Muscle layer of colon (tissue), 2 donors: ENCODE measurements around the gene RAB3C.

Source experiments
- H3K27ac ChIP-seq: one replicate; pipeline ENCODE4 v1.7.0; 2013; ENCODE audit warnings: low read depth, mild to moderate bottlenecking, low read length, moderate library complexity
- H3K27me3 ChIP-seq, 2 donors: one replicate each; pipeline ENCODE4 v1.7.0; 2013; ENCODE audit warnings: low read length in 2 of 2, mild to moderate bottlenecking in 2 of 2; ENCODE audit not compliant: insufficient read depth in 2 of 2, control insufficient read depth in 1 of 2
- H3K36me3 ChIP-seq: one replicate; pipeline ENCODE4 v1.7.0; 2013; ENCODE audit warnings: mild to moderate bottlenecking, low read length; ENCODE audit not compliant: insufficient read depth
- H3K4me1 ChIP-seq: one replicate; pipeline ENCODE4 v1.7.0; 2013; ENCODE audit warnings: mild to moderate bottlenecking, low read length; ENCODE audit not compliant: insufficient read depth
- H3K4me3 ChIP-seq, 2 donors: one replicate each; pipeline ENCODE4 v1.7.0; 2013; ENCODE audit warnings: low read length in 2 of 2, low read depth in 1 of 2, mild to moderate bottlenecking in 1 of 2, moderate library complexity in 1 of 2
- H3K9ac ChIP-seq: one replicate; pipeline ENCODE4 v1.7.0; 2013; ENCODE audit warnings: low read length
- H3K9me3 ChIP-seq: one replicate; pipeline ENCODE4 v1.7.0; 2013; ENCODE audit warnings: mild to moderate bottlenecking, low read length
- donor health status: abdominal sarcoma.
- donor health status: Adenocarcinoma of cecum.

RAB3C gene

DNA sequence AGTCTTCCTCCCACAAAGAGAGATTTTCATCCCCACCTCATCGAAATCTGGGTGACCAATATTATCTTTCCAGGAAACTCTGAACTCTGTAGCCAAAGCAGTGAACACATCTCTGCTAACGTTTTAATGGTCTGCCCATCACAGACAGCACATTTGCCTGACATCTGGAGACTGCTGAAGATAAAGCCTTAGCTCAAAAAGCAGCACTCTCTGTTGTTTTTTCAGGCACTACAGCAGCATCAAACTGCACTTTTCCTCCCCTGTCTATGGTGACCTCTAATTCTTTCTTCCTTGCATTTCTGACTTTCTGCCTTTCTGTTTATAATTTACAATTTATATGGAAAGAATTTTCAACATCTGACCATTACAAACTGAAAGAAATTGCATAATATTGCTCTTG is 66.8 kb downstream of the RAB3C start:
- Histone ChIP-seq H3K36me3 (no peaks in the 10 kb centered on the region), H3K9me3 (no peaks in the 10 kb centered on the region), H3K4me1 (no peaks in the 10 kb centered on the region), H3K4me3 (no peak overlapping the region), H3K9ac (no peak overlapping the region), H3K27ac (no peak overlapping the region), H3K27me3 (no peaks in the 10 kb centered on the region)

DNA sequence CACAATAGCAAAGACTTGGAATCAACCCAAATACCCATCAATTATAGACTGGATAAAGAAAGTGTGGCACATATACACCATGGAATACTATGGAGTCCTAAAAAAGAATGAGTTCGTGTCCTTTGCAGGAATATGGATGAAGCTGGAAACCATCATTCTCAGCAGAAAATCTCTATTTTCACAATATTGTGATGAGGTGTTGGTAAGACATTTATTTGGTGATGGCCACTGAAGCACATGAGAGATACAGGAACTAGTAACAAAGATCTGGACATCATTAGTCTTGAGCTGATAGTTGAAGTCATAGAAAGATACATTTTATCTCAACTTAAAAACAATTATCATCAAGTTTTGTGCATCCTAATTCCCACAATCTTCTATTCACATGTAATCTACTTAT is 70.6 kb downstream of the RAB3C start:
- Histone ChIP-seq H3K36me3 (no peaks in the 10 kb centered on the region), H3K4me3 (no peak overlapping the region), H3K27me3 (no peaks in the 10 kb centered on the region), H3K9me3 (no peaks in the 10 kb centered on the region), H3K4me1 (no peaks in the 10 kb centered on the region), H3K9ac (no peak overlapping the region), H3K27ac (no peak overlapping the region)

DNA sequence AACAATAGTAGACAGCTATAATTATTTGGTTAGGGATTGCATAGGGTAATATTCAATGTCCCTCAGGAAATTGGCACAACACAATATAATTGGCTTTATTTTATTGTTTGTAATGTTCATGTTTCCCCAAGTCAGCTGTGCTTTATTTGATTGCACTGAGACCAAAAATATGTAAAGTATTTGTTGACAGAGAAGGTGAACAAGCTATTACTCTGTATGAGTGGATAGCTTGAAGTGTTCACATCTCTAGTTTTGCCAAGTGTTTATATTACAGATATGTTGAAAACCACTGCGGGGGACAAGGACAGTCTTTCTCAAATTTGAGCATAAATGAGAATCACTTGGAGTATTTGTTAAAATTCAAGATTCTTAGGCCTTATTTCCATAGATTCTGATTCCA is 83.3 kb downstream of the RAB3C start:
- Histone ChIP-seq H3K27me3 (no peaks in the 10 kb centered on the region), H3K9ac (no peak overlapping the region), H3K9me3 (no peaks in the 10 kb centered on the region), H3K4me3 (no peak overlapping the region), H3K36me3 (no peaks in the 10 kb centered on the region), H3K27ac (no peak overlapping the region), H3K4me1 (no peaks in the 10 kb centered on the region)

GRCh38 chr5:58666598-58667581 is 84.0 kb downstream of the RAB3C start:
- Histone ChIP-seq H3K9me3 (no peaks in the 10 kb centered on the region), H3K4me3 (no peak overlapping the region), H3K36me3 (no peaks in the 10 kb centered on the region), H3K4me1 (no peaks in the 10 kb centered on the region), H3K27me3 (no peaks in the 10 kb centered on the region), H3K27ac (no peak overlapping the region), H3K9ac (no peak overlapping the region)

DNA sequence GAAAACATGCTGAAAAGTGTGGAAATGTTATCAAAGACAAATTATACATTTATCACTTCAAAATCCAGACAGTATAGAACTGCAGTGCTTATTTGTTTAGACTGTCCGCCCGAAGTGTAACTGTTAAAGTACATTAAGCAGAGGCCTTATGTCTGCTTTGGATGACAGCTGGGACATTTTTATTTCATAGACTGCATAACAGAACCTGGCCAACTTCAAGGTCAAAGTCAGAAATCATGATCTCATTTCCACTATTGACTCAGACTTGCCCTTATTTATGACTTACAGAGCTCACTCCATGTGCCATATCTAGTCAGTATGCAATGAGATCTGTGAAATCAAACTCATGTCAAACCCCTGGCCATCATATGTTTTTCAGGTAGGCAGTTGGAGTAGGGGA is 87.7 kb downstream of the RAB3C start:
- no peak overlapping the region for H3K27ac ChIP-seq
- no peak overlapping the region for H3K9ac ChIP-seq
- no peaks in the 10 kb centered on the region for H3K9me3 ChIP-seq
- H3K36me3 ChIP-seq, result no peaks in the 10 kb centered on the region
- H3K27me3 ChIP-seq, result no peaks in the 10 kb centered on the region
- no peak overlapping the region for H3K4me3 ChIP-seq
- no peaks in the 10 kb centered on the region for H3K4me1 ChIP-seq

DNA sequence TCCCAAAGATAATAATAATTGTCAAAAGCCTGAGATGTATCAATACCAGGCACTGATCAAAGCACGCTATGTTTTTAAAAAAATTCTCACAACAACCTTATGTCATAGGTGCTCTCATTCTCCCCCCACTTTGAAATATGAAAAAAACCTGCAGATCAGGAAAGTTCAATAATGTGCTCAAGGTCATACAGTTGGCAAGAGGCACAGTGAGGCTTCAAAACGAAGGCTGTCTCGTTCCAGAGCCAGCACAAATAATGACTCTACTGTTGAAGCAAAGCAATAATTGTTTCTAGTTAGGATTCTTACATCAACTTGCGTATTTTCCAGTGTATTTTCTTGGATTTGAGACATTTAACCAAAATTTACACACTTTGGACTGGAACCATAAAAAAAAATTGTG is 88.3 kb downstream of the RAB3C start:
- Histone ChIP-seq H3K4me1 (no peaks in the 10 kb centered on the region), H3K4me3 (no peak overlapping the region), H3K36me3 (no peaks in the 10 kb centered on the region), H3K9me3 (no peaks in the 10 kb centered on the region), H3K27me3 (no peaks in the 10 kb centered on the region), H3K27ac (no peak overlapping the region), H3K9ac (no peak overlapping the region)

DNA sequence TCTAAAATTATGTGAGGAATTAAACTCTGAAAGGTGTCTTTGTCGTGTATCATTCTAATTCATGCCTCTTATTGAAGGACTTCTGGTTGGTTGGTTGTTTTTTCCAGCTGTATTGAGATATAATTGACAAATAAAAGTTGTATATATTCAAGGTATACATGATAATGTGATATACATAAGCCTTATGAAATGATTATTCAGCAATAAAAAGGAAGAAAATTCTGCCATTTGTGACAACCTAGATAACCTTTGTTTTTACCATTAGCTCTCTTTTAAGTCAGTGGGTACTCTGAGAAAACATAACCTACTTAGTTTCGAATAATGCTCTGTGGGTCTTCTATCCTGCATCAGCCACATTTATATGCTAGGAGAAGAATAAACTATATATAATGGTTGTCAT is 89.6 kb downstream of the RAB3C start:
- H3K9ac ChIP-seq, result no peak overlapping the region
- no peak overlapping the region for H3K27ac ChIP-seq
- no peaks in the 10 kb centered on the region for H3K4me1 ChIP-seq
- no peaks in the 10 kb centered on the region for H3K36me3 ChIP-seq
- no peaks in the 10 kb centered on the region for H3K9me3 ChIP-seq
- no peak overlapping the region for H3K4me3 ChIP-seq
- H3K27me3 ChIP-seq, result no peaks in the 10 kb centered on the region

DNA sequence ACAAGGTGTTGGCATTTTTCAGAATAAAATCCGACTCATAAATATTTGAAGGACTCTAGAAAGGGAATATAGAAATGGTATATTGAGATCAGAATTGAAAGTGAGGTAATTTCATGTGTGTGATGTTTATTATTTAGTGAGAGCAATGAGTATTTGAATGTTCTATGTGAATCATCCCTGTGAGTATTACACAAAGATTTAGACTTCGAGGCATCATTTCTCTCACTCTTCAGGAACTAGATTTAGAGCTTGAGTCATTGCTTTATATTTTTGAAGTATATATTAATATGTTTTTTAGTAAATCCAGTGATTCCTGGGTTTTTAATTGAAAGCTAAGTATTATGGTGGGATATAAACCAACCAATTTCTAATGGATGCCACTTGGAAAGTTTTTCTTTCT is 91.2 kb downstream of the RAB3C start:
- Histone ChIP-seq H3K36me3 (no peaks in the 10 kb centered on the region), H3K9me3 (no peaks in the 10 kb centered on the region), H3K27ac (no peak overlapping the region), H3K27me3 (no peaks in the 10 kb centered on the region), H3K9ac (no peak overlapping the region), H3K4me1 (no peaks in the 10 kb centered on the region), H3K4me3 (no peak overlapping the region)

GRCh38 chr5:58674711-58675110 is 91.8 kb downstream of the RAB3C start:
- no peak overlapping the region for H3K4me3 ChIP-seq
- no peaks in the 10 kb centered on the region for H3K9me3 ChIP-seq

DNA sequence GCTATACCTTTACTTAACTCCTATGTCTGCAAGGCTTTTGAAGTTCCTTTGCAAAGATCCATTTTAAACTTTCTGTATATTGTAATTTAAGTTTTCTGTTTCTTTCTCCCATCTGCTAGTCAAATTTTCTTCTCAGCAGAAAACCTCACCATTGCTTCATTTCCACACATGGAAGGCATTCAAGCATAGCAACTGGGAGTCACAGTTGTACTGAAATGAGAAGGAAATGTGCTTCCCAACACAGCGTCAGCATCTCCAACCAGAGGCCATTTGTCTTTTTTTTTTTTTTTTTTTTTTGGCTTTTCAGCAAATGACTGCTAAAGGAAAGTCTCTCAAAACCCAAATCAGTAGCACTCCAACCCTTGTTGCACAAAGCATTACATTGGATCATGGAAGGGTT is 92.5 kb downstream of the RAB3C start:
- H3K27ac ChIP-seq, result no peak overlapping the region
- H3K4me1 ChIP-seq, result no peaks in the 10 kb centered on the region
- H3K9me3 ChIP-seq, result no peaks in the 10 kb centered on the region
- no peak overlapping the region for H3K4me3 ChIP-seq
- no peaks in the 10 kb centered on the region for H3K36me3 ChIP-seq
- no peak overlapping the region for H3K9ac ChIP-seq
- H3K27me3 ChIP-seq, result no peaks in the 10 kb centered on the region

More at GRCh38 chr5:58674711-58675110, 91.8 kb downstream of the RAB3C start:
- no peak overlapping the region for H3K9ac ChIP-seq
- H3K27me3 ChIP-seq, result no peaks in the 10 kb centered on the region
- H3K27ac ChIP-seq, result no peak overlapping the region
- H3K4me1 ChIP-seq, result no peaks in the 10 kb centered on the region
- no peaks in the 10 kb centered on the region for H3K36me3 ChIP-seq

DNA sequence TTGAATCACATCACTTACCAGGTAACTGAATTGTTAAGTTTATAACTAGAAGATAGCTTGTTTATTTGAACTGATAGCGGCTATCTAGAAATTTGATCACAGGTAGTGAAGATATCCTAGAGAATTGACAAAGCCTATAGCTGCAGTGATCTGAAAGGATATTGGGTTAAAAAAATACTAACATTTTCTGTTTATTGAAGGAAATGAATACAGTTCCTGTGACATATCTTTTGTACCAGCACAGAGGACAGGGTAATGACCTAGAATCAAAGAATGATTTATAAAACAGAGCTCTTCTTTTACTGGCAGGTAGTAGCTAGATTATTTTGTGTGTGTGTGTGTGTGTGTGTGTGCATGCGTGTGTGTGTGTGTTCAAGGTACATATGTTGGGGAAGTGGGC is 94.8 kb downstream of the RAB3C start:
- Histone ChIP-seq H3K27me3 (no peaks in the 10 kb centered on the region), H3K27ac (no peak overlapping the region), H3K9me3 (no peaks in the 10 kb centered on the region), H3K36me3 (no peaks in the 10 kb centered on the region), H3K9ac (no peak overlapping the region), H3K4me3 (no peak overlapping the region), H3K4me1 (no peaks in the 10 kb centered on the region)

- H3K27ac ChIP-seq, result no peak overlapping the region
- no peak overlapping the region for H3K9ac ChIP-seq
- no peaks in the 10 kb centered on the region for H3K4me1 ChIP-seq
- no peaks in the 10 kb centered on the region for H3K36me3 ChIP-seq
- no peaks in the 10 kb centered on the region for H3K27me3 ChIP-seq
- H3K4me3 ChIP-seq, result no peak overlapping the region
- H3K9me3 ChIP-seq, result no peaks in the 10 kb centered on the region
Observed at GRCh38 chr5:58680503-58680902, 97.6 kb downstream of the RAB3C start.
